ENCODE results near the gene PHACTR2.

PHACTR2 gene

DNA sequence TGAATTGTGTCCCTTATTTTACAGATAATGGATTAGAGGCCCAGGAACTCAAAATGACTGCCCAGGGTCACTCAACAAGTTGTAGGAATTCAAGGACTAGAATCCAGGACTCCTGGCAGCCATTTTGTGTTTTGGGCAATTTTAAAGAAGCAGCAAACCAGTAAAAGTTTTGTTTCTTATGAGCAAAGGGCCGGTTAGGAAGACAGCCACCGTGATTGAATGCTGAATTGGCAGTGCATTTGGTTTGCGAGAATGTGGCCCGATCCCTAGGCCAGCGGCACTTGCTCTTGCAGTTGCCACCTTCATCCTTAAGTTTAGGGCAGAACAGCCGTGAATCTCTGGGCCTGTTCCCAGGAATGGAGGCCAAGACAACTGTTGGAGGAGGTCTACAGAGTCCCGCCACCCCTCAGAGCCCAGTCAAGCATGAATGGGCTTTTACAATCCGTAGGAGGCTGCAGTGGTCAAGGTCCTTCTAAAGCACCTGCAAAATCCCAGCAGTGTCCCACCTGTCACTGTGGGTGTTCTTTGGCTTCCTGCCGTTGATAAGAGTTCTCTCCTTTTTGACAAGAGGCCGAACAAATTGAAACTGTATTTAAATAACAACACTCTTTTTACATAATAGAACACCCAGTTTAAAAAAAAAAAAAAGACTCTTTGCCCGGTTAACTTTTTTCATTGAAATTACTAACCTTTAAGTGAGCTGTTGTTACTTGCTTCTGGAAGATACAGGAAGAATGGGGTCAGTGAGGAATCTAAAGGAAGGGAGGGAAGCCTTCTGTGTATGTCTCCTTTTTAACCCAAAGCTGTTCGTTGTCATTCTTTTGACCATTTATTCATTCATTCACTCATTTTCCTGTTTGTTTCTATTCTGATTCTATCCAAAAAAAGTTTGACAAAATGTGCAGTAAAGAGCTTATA lies 68.7 kb downstream of the PHACTR2 start:
- H3K27ac ChIP-seq = no peak overlapping the region
- no peaks in the 10 kb centered on the region for H3K4me1 ChIP-seq
- H3K27me3 ChIP-seq = no peaks in the 10 kb centered on the region
- no peak overlapping the region for H3K4me2 ChIP-seq
- no peak for TF ChIP-seq Cebpa-rat (IDR thresholded peaks at IDR 0.05)
- H3K9ac ChIP-seq = no peak overlapping the region
- no peaks in the 10 kb centered on the region for H3K9me3 ChIP-seq
- no peak overlapping the region for H3K4me3 ChIP-seq
- H3K36me3 ChIP-seq = no peaks in the 10 kb centered on the region
- no peaks in the 10 kb centered on the region for H4K20me1 ChIP-seq

DNA sequence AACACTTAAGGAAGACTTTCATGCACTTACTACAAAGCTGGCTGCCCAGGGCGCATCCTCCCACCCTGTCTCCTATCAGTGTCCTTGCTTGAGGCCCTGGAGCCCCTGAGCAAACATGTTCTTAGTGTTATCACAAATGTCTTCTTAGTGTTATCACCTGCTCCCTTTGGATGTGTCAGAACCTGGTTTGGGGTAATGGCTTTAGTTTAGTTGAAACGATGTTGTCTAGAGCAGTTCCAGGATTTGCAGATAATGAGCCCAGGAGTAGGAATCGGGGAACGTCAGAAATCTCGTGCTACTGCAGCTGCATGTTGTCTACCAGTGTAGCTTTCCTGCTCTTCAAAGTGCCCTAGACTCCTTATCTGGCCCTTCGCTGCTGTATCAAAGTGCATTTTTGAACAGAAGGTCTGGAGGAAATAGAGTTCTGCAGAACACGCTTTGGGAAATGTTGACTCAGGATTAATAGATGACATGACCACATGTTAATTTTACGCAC lies 69.6 kb downstream of the PHACTR2 start:
- Histone ChIP-seq H3K27ac (no peak overlapping the region), H3K4me2 (no peak overlapping the region), H3K9me3 (no peaks in the 10 kb centered on the region), H4K20me1 (no peaks in the 10 kb centered on the region), H3K4me3 (no peak overlapping the region), H3K9ac (no peak overlapping the region), H3K36me3 (no peaks in the 10 kb centered on the region), H3K27me3 (no peaks in the 10 kb centered on the region), H3K4me1 (no peaks in the 10 kb centered on the region)
- no peak for TF ChIP-seq Cebpa-rat (IDR thresholded peaks at IDR 0.05)

DNA sequence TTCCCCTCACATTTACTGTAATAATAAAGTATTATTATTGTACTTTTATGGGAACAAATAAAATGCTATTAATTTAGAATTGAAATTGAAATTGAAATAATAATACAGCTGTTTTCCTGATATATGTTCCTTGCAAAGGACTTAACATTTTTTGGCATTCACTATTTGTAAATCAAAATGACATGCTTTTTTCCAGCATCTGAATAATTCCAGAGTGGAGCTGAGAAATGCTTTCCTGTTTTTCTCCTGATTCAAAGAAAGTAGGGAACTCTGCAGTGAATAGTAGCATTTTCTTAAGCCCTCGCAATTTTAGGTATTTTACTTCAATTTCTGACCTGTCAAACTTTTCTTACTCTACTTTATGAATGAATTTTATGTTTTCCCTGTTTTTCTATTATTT lies 72.1 kb downstream of the PHACTR2 start:
- TF ChIP-seq Cebpa-rat (IDR thresholded peaks at IDR 0.05) = no peak
- no peak overlapping the region for H3K4me3 ChIP-seq
- H3K9ac ChIP-seq = no peak overlapping the region
- no peak overlapping the region for H3K27ac ChIP-seq
- H3K36me3 ChIP-seq = no peaks in the 10 kb centered on the region
- no peaks in the 10 kb centered on the region for H3K9me3 ChIP-seq
- no peaks in the 10 kb centered on the region for H3K27me3 ChIP-seq
- H3K4me2 ChIP-seq = no peak overlapping the region
- no peaks in the 10 kb centered on the region for H4K20me1 ChIP-seq
- no peaks in the 10 kb centered on the region for H3K4me1 ChIP-seq

DNA sequence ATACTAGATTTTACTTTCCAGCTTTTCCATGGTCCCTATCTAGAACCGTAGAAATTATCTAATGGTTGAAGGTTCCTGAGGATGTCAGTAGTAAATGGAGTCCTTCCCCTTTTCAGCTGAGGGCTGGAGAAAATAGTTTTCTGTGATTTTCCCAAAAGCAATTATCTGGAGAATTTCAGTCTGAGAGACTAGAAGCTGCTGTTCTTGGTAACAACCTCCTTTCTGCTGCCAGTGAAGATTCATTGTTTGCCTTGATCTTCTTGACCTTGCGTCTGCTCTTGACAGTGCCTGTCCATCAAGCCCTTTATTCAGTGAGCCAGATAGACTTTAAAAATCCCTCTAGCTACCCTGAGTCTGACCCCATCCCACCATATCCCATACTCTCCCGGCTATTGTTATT lies 73.1 kb downstream of the PHACTR2 start:
- no peak for TF ChIP-seq Cebpa-rat (IDR thresholded peaks at IDR 0.05)
- no peak overlapping the region for H3K4me3 ChIP-seq
- H3K27me3 ChIP-seq = no peaks in the 10 kb centered on the region
- no peak overlapping the region for H3K27ac ChIP-seq
- no peaks in the 10 kb centered on the region for H3K4me1 ChIP-seq
- H3K9me3 ChIP-seq = no peaks in the 10 kb centered on the region
- no peaks in the 10 kb centered on the region for H4K20me1 ChIP-seq
- no peaks in the 10 kb centered on the region for H3K36me3 ChIP-seq
- H3K9ac ChIP-seq = no peak overlapping the region
- no peak overlapping the region for H3K4me2 ChIP-seq

DNA sequence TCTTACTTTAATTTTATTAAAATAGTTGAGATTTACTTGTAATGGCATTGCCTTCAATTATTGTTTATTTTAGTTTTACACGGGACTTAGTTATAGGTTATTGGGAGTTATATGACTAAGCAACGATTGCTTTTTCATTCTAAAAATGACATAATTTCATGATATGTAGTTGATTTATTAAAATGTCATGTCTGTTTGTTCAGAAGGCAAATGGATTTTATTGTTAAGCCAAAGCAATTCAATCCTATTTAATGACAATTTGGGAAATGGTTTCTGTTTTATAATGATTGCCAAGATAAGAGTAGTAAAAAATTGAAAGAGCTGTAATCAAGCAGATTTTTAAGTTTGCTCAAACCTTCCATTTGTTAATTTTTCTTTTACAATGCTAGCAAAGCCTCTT lies 74.7 kb downstream of the PHACTR2 start:
- no peaks in the 10 kb centered on the region for H3K4me1 ChIP-seq
- no peaks in the 10 kb centered on the region for H4K20me1 ChIP-seq
- H3K36me3 ChIP-seq = peaks cover 5% of the 10 kb centered on the region; the same call in 1 of the 2 replicates
- H3K9me3 ChIP-seq = peaks cover 3% of the 10 kb centered on the region; the same call in 1 of the 2 replicates
- TF ChIP-seq Cebpa-rat (IDR thresholded peaks at IDR 0.05) = no peak
- H3K4me3 ChIP-seq = no peak overlapping the region
- no peaks in the 10 kb centered on the region for H3K27me3 ChIP-seq
- no peak overlapping the region for H3K27ac ChIP-seq
- H3K9ac ChIP-seq = no peak overlapping the region
- H3K4me2 ChIP-seq = no peak overlapping the region

DNA sequence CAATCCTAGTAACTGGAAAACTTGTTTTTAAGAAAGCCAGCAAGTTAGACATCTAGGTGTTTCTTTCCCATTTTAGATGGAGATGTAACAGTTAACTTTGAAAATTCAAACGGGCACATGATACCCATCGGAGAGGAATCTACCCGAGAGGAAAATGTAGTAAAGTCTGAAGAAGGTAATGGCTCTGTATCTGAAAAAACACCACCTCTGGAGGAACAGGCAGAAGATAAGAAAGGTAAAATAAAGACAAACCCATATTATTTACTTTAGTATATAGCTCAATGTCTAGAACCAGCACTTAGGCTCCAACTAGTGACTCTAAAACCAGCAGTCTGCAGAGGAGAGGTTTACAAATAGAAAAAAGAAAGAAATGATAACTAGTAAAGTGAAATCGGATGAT lies 75.9 kb downstream of the PHACTR2 start:
- Histone ChIP-seq H3K9me3 (peaks cover 3% of the 10 kb centered on the region; the same call in 1 of the 2 replicates), H3K27me3 (no peaks in the 10 kb centered on the region), H3K4me1 (no peaks in the 10 kb centered on the region), H3K9ac (no peak overlapping the region), H3K27ac (no peak overlapping the region), H3K36me3 (peaks cover 6% of the 10 kb centered on the region; the same call in 1 of the 2 replicates), H3K4me2 (no peak overlapping the region), H3K4me3 (no peak overlapping the region), H4K20me1 (no peaks in the 10 kb centered on the region)
- TF ChIP-seq Cebpa-rat (IDR thresholded peaks at IDR 0.05) = no peak

DNA sequence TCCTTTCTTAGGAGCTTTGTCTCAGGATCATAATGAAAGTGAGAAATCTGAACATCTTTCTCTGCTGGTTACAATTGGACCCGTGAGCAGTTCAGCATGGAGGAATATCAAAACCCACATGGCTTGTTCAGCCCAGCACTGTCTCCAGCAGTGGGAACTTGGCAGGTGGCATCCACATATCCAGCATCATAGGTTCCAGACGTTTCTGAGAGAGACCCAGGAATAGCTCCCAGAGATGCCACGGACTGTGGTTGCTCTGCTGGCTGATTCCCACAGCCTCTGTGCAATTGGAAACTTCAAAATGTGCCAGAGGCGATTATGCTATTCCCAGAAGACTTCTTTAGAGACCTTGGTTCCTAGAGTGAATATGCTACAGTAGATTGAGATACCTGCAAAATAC lies 76.4 kb downstream of the PHACTR2 start:
- no peaks in the 10 kb centered on the region for H3K27me3 ChIP-seq

DNA sequence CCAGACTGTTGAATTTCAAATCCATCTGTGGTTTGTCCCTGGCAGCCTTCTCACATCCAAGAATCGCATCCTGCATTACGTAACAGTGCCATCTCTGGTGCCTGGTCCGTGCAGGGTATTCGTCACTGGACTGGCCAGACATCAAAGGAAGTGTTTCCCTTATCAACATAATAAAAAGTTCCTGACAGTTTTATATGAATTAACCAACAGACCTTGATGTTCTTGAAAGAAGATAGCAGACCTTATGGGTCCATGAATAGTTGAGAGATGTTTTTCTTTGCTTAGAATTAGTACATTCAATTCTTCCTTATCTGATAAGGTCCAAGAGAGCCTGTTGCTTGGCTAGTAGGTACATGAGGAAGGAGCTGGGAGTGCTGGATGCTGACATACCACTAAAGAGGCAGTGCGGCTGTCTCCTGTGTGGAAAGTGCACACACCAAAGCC lies 77.6 kb downstream of the PHACTR2 start:
- Histone ChIP-seq H3K27me3 (no peaks in the 10 kb centered on the region), H3K9me3 (peaks cover 3% of the 10 kb centered on the region; the same call in 1 of the 2 replicates), H4K20me1 (no peaks in the 10 kb centered on the region), H3K9ac (no peak overlapping the region), H3K36me3 (peaks cover 6% of the 10 kb centered on the region; the same call in 1 of the 2 replicates), H3K4me3 (no peak overlapping the region), H3K27ac (no peak overlapping the region), H3K4me2 (no peak overlapping the region), H3K4me1 (peaks cover 12% of the 10 kb centered on the region)
- TF ChIP-seq Cebpa-rat (IDR thresholded peaks at IDR 0.05) = no peak

More for the DNA sequence above, 76.4 kb downstream of the PHACTR2 start:
- TF ChIP-seq Cebpa-rat (IDR thresholded peaks at IDR 0.05) = no peak
- Histone ChIP-seq H3K4me1 (peaks cover 3% of the 10 kb centered on the region), H3K36me3 (peaks cover 6% of the 10 kb centered on the region; the same call in 1 of the 2 replicates), H3K9ac (no peak overlapping the region), H3K27ac (no peak overlapping the region), H3K4me3 (no peak overlapping the region), H4K20me1 (no peaks in the 10 kb centered on the region), H3K4me2 (no peak overlapping the region), H3K9me3 (peaks cover 3% of the 10 kb centered on the region; the same call in 1 of the 2 replicates)

DNA sequence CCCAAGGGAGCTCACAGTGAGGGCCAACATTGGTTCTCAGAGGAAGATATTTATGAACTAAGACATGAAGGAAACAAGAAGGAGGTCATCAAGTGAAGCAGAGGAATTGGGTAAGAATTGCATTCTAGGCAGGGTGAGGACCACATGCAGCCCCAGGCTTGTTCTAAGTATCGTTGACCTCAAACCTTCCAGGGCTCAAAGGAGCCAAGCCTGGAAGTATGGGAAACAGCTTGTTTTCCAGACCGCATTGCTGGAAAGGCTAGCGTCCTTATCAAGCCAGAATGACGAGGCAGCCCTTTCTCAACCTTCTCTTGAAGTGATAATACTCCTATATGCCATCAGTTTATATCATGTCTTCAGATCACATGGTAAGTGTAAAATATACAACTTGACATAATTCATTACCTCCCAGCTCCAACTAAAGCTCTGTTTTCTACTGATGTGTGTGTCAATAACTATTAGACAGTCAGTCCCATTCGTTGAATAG lies 79.6 kb downstream of the PHACTR2 start:
- Histone ChIP-seq H3K9ac (no peak overlapping the region), H3K9me3 (peaks cover 3% of the 10 kb centered on the region; the same call in 1 of the 2 replicates), H3K36me3 (peaks cover 6% of the 10 kb centered on the region; the same call in 1 of the 2 replicates), H3K27me3 (no peaks in the 10 kb centered on the region), H3K27ac (no peak overlapping the region), H4K20me1 (no peaks in the 10 kb centered on the region), H3K4me3 (no peak overlapping the region), H3K4me2 (no peak overlapping the region), H3K4me1 (peaks cover 12% of the 10 kb centered on the region)
- TF ChIP-seq Cebpa-rat (IDR thresholded peaks at IDR 0.05) = no peak

DNA sequence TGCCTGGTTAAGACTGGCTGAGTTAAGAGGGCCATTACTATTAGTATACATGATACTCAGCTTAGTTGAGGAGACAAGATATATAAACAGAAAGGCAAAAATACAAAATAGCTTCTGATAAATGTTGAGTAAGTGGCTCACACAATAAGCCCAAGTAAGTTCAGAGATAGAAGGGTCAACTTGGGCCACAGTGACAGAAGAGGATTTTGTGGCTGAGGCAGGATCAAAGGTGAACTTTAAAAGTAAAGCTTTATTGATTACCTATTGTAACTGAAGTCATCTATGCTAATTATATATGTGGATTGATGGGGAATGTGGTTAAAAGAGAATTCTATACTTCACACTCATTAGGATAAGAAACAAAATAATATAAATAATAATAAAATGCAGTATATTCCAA lies 80.8 kb downstream of the PHACTR2 start:
- H3K4me3 ChIP-seq = no peak overlapping the region
- no peaks in the 10 kb centered on the region for H3K27me3 ChIP-seq
- H3K9ac ChIP-seq = no peak overlapping the region
- no peak overlapping the region for H3K27ac ChIP-seq
- H3K4me2 ChIP-seq = no peak overlapping the region
- peaks cover 6% of the 10 kb centered on the region; the same call in 1 of the 2 replicates for H3K36me3 ChIP-seq
- H3K4me1 ChIP-seq = peaks cover 12% of the 10 kb centered on the region
- H4K20me1 ChIP-seq = no peaks in the 10 kb centered on the region
- no peak for TF ChIP-seq Cebpa-rat (IDR thresholded peaks at IDR 0.05)
- peaks cover 3% of the 10 kb centered on the region; the same call in 1 of the 2 replicates for H3K9me3 ChIP-seq

Measured in BLaER1 (cell line).